Measurements from ENCODE around the gene ANKRD65. TPM values are rescaled to one million over a fixed set of nuclear protein-coding genes. Genes with fewer than 3 reads are reported as not detected.
"Not testable (repeated sequence)": the region's sequence is repeated elsewhere in the genome, so short reads cannot be mapped to it uniquely, and the experiment has no call there.

Gene ANKRD65
- total RNA-seq = 0.54 TPM

DNA sequence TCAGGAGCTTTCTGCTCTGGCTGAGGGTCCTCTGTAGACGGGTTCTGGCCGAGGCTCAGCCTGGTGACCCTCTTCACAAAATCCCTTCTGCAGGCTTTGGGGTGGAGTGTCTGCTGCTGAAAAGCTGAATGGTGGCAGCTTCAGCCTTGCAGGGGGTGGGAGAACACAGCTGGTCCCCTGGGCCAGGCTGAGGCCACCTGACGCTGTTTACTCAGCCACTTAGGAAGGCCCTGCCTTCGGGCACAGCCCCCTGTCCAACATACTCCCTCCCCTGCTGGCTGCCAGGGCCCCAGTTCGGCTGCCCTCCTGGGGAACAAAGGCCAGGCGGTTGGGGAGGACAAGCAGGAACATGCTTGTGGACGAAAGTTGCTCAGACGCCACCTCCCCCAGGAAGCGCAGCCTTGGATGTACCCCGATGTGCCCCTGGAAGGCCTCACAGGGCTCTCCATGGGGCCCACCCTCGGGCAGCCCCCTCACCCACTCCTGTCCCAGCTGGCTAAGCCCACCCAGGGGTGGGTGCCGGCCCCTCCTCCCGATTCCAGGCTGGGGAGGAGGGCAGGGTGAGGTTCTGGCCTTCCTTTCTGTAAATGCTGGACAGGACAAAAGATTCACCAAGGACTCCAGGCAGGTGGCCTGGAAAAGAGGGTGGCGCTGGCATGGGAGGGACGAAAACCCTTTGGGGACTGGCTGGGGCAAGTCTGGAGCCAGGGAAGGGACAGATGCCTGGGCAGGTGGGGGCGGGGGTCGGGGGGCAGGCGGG lies at the start of gene ANKRD65:
Gene ANKRD65 (minus strand): TSS at position 130 of the 760 bp plus-strand sequence. CDS start 271 bp downstream, outside the sequence.
- no peak for DNase-seq (ENCODE audit: low read depth in 2 of 3, low spot score in 2 of 3)

DNA sequence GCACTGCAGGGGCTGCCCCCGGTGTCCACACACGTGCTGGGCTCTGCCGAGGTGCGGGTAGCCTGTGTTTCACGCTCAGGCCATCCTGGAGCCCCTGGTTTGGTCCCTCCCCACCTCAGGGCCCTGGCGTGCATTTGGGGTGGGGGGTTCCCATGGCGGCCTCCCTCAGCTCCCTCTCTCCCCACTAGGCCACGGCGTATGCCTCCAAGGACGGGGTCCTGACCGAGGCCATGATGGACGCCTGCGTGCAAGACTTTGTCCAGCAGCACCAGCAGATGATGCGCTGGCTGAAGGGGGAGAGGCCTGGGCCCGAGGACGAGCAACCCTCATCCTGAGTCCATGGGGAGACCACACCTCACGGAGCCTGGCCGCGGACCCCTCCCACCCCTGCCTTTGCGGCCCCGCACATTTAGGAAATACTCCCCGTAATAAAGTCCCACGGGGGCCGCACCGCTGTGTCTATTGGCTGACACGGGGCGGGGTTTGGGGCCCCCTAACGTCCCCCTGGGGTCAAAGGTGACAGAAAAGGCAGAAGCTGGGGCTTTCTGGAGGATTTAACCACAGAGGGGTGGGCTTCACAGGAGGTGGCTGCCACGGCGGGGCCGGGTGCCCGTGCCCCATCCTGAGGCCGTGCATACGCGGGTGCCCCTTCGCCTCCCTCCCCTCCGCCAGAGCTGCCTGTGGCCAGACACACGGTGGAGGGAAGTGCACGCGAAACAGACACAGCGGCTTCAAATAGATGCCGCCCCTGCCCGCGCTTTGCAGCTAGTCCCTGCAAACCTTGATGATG lies 47.3 kb upstream of the ANKRD65 start:
- DNase-seq (ENCODE audit: low read depth in 2 of 3, low spot score in 2 of 3) = not testable (repeated sequence)

DNA sequence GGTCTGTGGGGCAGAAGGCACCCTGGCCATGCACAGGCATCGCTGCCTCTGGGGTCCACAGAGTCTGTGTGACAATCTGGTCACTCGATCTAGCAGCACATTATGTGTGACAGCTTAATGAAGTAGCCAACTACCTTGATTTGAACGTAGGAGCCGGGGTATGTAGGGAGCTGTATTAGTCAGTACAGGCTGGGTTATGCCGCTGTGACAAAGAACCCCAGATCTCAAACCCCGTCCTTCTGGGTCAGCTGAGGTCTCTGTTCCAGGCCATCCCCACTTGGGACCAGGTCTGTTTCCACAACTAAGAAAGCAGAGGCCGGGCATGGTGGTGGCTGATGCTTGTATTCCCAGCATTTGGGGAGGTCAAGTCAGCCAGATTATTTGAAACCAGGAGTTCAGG lies 42.2 kb upstream of the ANKRD65 start:
- DNase-seq (ENCODE audit: low read depth in 2 of 3, low spot score in 2 of 3) = no peak

DNA sequence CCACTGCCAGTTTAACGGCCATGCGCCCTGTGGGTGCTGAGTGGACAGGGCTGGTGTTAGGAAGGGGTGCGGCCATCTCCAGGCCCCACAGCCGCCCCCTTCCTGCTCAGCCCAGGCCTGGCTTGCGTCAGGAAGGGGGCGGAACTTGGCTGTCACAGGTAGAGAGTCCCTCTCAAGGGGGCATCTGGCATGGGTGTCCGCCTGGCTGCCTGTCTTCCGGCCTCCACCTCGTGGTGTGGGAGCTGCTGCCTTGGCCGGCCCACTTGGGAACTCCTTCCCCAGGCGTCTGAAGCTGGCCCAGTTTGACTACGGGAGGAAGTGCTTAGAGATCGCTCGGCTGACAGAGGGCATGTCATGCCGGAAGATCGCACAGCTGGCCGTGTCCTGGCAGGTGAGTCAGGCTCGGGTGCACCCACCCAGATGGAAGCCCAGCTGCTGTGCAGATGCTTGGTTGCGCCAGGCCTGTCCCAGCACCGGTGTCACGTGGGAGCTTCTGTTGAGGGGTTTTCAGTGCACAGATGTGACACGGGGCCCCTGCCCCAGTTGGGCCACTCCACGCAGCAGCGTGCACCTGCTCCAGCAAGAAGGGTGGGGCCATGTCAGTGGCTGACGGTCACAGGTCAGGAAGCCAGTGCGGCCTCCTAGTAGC lies 41.4 kb upstream of the ANKRD65 start:
- DNase-seq (ENCODE audit: low read depth in 2 of 3, low spot score in 2 of 3) = peak in 1 of 3 donors; percentile 34

DNA sequence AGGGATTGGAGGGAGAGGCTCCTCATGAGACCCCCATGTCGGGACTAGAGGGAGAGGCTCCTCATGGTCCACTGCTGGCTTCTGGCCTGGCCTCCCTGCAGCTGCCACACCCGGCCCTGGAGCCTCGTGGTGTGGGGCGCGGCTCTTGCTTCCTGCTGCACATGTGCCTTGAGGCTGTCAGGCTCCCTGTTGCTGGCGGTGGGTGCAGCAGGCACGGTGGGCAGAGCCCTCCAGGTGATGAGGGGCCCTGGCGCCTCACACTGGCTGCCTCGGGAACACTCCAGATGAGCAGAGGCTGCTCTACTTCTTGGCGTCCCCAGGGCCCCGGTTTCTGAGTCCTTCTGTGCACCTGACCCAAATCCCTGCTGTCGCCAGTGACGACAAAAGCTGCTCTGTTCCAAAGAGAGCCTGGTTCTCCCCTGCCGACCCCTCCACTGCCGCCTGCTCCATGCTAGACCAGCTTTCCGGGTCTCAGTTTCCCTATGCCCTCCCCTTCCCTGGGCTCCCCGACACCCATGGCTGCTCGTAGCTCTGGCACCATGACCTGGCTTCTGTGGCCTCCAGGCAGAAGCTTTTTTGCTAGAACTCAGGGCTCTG lies 40.7 kb upstream of the ANKRD65 start:
- DNase-seq (ENCODE audit: low read depth in 2 of 3, low spot score in 2 of 3) = peak in 1 of 3 donors; percentile 10

DNA sequence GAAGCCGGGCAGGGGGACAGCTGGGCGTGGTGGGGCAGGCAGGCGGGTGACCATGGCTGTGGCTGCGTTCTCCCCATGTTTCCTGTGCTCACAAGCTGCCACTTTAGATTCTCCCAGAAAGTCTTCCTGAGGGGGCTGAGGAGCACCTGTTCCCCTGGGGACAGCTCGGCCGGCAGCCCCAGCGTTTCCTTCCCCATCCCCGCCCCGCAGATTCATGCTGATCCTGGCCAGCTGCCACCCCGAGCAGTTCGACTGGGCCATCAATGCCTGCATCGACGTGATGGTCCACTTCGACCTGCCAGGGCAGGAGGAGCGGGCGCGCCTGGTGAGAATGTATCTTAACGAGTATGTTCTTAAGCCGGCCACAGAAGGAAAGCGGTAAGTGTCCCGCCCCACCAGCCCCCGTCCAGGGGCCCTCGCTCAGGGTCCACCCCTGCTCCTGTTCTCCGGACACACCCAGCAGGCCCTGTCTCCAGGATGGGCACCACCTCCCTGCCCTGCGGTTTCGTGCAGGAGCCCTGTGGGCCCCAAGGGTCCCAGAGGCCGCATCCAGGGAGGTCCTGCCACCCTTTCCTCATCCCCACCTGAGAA lies 39.6 kb upstream of the ANKRD65 start:
- DNase-seq (ENCODE audit: low read depth in 2 of 3, low spot score in 2 of 3) = peak in 1 of 3 donors; percentile 16

DNA sequence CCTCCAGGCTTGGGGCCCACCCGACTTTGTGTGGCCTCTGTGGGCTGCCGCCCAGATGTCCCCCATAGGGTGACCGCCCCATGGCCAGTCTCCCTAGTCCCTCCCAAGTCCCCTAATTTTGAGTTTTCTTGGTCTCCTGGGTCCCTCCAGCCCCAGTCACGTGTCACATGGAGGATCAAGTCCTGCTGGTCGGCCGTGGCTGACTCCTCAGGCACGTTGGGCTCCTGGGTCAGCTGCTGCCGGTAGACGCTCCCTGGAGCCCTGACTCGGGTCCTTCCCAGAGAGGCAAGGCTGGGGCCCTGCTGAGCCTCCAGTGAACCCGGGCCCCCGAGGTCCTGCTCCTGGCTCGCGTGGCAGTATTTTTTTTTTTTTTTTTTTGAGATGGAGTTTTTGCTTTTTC lies 38.6 kb upstream of the ANKRD65 start:
- DNase-seq (ENCODE audit: low read depth in 2 of 3, low spot score in 2 of 3) = not testable (repeated sequence)

DNA sequence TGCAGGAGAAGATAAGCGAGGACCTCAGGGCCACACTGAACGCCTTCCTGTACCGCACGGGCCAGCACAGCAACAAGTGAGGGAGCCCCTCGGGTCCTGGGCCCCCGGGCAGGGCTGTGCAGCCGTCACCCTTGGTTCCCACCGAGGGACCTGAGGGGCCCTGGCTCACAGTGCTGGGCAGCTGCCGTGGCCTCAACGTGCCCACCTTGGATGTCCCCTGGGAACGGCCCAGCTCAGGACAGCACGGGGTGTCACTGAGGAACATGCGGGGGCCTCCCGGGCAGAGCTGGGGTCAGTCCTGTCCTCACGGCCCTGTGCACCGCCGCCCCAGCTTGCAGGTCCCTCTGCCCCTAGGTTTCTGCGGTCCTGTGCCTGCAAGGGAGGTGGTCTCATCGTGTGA lies 38.1 kb upstream of the ANKRD65 start:
- DNase-seq (ENCODE audit: low read depth in 2 of 3, low spot score in 2 of 3) = not testable (repeated sequence)

DNA sequence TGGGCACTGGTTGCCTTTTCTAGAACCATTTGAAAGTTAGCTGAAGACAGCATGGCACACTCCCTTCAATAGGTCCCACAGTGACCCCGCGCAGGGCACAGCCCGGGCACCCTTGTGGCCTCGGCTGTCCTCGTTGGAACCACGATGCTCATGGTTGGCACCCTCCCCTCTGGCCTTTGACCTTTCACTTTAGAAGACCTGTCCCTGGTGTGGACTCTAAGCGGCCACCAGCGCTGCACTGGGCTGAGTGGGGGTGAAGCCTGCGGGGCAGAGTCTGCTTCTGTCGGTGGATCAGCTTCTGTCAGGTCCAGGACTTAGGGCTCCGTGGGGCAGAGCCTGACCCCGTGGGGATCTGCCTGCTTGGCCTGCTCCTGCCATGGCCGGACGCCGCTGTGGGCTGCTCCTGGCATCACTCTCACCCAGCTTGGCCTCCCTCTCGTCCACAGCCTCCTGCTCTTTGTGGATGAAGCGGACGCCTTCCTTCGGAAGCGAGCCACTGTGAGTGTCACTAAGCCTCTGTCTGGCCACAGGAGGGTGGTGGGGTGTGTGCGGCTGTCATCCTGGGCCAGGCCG lies 35.7 kb upstream of the ANKRD65 start:
- not testable (repeated sequence) for DNase-seq (ENCODE audit: low read depth in 2 of 3, low spot score in 2 of 3)

DNA sequence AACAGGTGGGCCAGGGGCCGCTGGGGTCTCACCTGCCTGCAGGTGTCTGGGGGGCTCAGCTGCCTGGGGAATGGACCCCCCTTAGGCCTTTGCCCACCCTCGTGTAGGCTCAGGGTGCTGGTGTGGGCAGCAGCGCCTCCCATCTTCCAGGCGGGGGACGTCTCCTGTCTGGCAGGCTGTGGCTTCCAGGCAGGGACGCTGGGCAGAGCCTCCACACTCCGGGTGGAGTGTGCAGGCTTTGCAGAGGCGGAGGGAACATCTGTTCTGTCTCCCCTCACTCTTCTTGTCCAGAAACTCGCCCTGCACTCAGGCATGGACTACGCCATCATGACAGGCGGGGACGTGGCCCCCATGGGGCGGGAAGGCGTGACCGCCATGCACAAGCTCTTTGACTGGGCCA lies 34.9 kb upstream of the ANKRD65 start:
- DNase-seq (ENCODE audit: low read depth in 2 of 3, low spot score in 2 of 3) = not testable (repeated sequence)

DNA sequence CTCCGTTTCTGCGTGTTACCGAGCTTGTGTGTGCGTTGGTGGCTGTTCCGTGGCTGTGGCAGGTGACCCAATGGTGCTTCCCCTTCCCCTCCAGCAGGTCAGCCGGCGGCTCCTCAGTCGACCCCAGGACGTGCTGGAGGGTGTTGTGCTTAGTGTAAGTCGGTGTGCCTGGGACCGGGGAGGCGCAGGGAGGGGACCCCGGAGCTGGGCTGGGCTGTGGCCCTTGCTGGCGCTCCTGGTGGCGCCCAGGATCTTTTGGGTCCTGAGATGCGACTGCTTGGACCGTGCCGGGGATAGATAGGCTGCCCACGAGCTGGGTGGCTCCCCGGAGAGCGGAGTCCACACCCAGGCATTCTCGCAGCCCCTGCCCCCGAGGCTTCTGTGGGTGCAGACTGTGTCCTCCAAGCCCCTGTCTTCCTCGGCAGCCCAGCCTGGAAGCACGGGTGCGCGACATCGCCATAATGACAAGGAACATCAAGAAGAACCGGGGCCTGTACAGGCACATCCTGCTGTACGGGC lies 34.3 kb upstream of the ANKRD65 start:
- DNase-seq (ENCODE audit: low read depth in 2 of 3, low spot score in 2 of 3) = no peak

DNA sequence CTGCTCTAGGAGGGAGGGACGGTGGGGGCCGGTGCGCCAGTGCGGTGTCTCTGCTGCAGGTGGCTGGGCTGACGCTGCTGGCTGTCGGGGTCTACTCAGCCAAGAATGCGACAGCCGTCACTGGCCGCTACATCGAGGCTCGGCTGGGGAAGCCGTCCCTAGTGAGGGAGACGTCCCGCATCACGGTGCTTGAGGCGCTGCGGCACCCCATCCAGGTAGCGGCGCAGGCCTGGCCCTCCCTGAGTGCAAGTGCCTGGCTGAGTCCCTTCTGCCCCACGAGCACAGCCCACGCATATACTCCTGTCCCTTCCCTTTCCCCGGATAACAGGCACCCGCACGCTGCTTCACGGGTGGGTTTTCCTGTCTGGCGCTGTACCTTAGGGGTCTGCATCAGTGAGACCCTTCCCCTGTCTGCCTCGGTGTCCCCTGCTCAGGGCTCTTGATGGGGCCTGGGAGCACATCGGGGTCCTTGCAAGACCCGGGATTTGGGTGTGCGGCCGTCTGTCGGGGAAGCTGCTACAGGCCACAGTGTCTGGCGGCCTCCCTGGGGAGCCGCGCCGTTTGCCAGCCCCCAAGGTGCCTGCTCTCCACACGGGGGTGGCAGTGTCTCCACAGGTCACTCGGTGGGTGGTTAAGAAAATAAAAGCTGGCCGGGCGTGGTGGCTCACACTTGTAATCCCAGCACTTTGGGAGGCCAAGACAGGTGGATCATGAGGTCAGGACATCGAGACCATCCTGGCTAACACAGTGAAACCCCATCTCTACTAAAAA lies 33.4 kb upstream of the ANKRD65 start:
- DNase-seq (ENCODE audit: low read depth in 2 of 3, low spot score in 2 of 3) = not testable (repeated sequence)

DNA sequence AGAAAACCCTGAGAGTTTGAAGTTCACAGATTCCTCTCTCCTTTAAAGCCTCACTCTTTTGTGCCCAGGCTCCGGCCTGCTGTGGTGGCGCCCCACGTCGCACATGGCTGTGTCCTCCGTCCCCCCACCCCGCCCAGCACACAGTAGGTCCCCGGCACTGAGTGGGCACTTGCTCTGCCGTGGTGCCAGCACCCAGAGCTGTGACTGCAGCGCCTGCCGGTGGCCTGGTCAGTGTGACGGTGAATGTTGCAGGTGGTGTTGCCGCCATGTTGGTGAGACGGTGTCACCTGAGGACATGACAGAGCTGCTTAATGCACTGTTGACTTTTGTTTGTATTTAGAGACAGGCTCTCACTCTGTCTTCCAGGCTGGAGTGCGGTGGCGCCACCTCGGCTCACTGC lies 31.8 kb upstream of the ANKRD65 start:
- no peak for DNase-seq (ENCODE audit: low read depth in 2 of 3, low spot score in 2 of 3)

DNA sequence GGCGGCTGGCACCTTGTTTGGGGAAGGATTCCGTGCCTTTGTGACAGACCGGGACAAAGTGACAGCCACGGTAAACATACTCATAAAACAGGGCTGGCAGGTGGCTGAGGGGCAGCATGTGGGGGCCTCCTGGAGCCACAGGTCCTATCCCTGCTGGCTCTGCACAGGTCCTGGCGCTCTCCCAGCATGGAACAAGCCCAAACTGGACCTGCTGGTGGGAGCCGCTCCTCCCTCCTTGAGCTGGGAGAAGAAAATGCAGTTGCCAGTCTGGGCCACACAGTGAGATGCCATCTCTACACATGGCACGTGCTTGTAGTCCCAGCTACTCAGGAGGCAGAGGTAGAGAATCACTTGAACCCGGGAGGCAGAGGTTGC lies 31.3 kb upstream of the ANKRD65 start:
- DNase-seq (ENCODE audit: low read depth in 2 of 3, low spot score in 2 of 3) = not testable (repeated sequence)

DNA sequence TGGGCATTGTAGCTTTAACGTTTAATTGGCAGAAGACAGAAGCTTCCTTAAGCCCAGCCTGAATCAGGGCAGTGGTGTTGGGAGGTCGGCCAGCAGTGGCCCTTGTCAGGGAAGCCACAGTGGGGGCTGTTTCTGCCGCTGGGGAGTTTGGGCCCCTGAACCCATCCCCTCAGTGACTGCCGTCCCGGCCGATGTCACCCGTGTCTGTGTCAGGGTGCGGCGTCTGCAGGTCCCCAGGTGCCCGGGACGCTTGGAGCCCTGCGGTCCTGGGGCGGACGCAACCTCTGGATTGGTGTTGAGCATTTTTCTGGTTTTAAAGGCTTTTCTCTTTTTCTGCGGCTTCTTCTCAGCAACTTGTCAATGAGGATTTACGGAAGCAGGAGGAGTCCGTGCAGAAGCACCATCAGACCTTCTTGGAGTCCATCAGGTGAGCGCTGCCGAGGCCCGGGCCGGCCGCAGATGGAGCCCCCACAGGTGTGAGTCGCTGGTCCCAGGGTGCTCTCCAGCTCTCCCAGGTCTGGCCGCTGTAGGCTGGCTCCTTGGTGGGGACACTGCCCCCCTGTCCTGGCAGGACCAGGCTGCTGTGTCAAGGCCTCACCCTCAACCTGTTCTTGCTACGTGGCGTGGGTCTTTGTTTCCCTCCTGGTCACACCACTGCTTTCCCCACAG lies 30.8 kb upstream of the ANKRD65 start:
- DNase-seq (ENCODE audit: low read depth in 2 of 3, low spot score in 2 of 3) = no peak

DNA sequence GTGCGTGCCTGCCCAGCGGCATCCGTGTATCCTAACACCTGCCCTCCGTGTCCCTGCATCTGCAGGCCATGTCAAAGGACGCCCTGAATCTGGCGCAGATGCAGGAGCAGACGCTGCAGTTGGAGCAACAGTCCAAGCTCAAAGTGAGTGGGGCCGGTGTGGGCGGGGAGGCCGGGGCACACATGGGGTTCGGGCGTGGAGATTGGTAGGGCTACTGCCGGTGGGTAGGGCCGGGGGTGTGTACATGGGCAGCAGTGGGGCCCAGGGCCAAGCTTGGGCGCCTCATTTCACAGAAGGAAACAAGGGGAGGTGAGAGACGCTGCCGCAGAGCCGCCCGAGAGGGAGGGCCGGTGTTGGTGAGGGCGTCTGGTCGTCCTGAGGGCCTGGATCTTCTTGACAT lies 29.5 kb upstream of the ANKRD65 start:
- not testable (repeated sequence) for DNase-seq (ENCODE audit: low read depth in 2 of 3, low spot score in 2 of 3)

DNA sequence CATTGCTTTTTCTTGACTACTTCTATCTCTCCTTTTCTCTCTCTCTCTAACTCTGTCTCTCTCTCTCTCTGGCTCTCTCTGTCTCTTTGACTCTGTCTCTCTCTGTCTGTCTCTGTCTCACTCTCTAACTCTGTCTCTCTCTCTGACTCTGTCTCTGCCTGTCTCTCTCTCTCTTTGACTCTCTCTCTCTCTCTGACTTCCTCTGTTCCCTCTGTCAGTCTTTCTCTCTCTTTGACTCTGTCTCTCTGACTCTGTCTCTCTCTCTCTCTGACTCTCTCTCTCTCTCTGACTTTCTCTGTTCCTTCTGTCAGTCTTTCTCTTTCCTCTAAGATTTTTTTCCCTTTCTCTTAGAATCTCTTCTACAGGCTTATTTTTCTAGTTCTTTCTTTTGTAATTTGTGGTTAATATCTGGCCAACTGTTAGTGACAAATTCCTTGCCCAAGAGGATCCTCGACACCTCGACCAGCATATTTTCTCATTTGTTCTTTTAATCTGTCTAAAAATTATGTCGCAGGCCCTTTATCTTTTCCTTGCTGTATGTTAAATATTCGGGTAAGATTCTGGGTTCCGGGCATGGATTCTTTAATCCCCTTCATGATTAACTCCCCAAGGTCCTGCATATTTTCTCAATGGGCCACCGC lies 28.1 kb upstream of the ANKRD65 start, which contains the start of gene ATAD3C:
Gene ATAD3C (plus strand): TSS at position 591 of the 641 bp plus-strand sequence. CDS start 995 bp downstream, outside the sequence.
- DNase-seq (ENCODE audit: low read depth in 2 of 3, low spot score in 2 of 3) = no peak

DNA sequence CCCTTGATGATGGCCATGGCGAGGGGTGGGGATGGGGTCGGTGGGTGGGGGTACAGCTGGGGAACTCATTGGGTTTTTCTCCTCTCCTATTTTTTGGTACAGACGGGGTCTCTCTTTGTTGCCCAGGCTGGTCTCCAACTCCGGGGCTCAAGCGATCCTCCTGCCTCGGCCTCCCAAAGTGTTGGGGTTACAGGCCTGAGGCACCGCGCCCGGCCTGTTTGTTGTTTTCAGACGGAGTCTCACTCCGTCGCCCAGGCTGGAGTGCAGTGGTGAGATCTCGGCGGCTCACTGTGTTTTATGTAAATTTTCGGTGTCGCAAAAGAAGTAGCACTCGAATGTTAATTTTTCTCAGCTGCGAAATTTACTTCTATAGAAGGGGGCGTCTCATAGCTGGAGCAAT lies 25.6 kb upstream of the ANKRD65 start:
- DNase-seq (ENCODE audit: low read depth in 2 of 3, low spot score in 2 of 3) = not testable (repeated sequence)

Measured in hematopoietic multipotent progenitor cell (in vitro differentiated cells).